ENCODE measurements around the gene MAP1LC3B2.
A peak's percentile ranks its signal among the peaks of the same experiment; 100 is the strongest.

The MAP1LC3B2 gene

DNA sequence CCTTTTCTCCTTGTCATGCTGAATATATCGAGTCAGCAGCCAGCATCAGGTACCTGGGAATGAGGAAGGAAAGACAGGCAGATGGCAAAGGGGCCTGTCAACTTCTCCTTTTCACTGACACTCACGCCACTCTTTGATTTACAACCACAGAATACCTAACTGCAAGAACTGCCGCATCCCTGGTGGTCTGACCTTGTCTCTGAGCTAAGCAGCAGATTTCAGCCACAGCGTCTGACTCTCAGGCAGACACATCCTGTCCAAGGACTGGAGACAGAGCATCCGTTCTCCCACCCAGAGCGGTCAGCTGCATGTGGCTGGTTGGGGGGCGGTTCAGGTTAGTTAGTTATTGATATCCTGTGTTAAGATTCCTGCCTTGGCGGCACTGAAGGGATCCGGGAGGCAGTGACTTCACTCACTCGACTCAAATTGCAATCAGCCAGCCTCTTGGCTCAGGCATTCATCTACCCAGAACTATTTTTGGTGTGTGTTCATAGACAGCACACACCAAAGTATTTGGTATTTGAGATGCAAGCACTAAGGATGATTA lies 11.2 kb upstream of the MAP1LC3B2 start:
- TF ChIP-seq, protein P1, sequence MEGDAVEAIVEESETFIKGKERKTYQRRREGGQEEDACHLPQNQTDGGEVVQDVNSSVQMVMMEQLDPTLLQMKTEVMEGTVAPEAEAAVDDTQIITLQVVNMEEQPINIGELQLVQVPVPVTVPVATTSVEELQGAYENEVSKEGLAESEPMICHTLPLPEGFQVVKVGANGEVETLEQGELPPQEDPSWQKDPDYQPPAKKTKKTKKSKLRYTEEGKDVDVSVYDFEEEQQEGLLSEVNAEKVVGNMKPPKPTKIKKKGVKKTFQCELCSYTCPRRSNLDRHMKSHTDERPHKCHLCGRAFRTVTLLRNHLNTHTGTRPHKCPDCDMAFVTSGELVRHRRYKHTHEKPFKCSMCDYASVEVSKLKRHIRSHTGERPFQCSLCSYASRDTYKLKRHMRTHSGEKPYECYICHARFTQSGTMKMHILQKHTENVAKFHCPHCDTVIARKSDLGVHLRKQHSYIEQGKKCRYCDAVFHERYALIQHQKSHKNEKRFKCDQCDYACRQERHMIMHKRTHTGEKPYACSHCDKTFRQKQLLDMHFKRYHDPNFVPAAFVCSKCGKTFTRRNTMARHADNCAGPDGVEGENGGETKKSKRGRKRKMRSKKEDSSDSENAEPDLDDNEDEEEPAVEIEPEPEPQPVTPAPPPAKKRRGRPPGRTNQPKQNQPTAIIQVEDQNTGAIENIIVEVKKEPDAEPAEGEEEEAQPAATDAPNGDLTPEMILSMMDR (IDR thresholded peaks at IDR 0.05; ENCODE audit: low read depth, low read length): no peak
- peak; percentile 64 for DNase-seq (ENCODE audit: low read depth, low spot score)
- no peak overlapping the region for H3K4me3 ChIP-seq (ENCODE audit: low read depth, low read length)
- in situ Hi-C loops (cut with HindIII; ENCODE audit: low sequenced_read_pairs): no loop called here

DNA sequence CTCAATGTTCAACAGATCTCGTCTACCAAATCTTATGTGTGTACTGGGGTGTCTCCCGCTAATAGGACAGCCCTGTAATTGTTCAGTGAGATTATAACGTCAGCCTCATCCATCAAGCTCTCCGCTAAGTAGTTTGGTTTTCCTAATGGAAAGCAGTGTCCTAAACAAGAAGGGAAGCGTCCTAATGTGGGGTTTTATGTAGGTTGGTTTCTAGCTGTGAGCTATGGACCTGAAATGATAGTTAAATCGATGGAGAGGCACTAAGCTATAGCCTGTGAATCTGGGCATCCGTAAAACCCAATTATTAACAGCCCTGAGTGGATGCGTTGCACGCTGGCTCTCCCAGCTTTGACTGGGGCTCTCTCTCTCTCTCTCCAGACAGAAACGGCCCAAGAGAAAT lies 9.2 kb upstream of the MAP1LC3B2 start:
- H3K4me3 ChIP-seq (ENCODE audit: low read depth, low read length): no peak overlapping the region
- TF ChIP-seq, protein P1 (IDR thresholded peaks at IDR 0.05; ENCODE audit: low read depth, low read length): no peak
- no peak for DNase-seq (ENCODE audit: low read depth, low spot score)
- in situ Hi-C loops (cut with HindIII; ENCODE audit: low sequenced_read_pairs): no loop called here

DNA sequence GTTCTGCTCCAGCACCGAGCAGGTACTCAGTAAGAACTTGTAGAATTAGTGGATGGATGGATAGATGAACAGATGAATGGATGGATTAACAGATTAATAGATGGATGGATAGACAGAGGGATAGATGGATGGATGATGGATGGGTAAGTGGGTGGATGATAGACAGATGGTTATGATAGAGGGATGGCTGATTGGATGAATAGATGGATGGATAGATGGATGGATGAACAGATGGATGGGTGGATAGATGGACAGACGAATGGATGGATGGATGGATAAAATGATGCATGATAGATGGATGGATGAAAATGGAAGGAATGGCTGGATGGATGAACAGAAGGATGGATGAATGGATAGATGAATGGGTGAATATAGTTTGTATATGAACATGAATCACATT lies 8.0 kb upstream of the MAP1LC3B2 start:
- in situ Hi-C loops (cut with HindIII; ENCODE audit: low sequenced_read_pairs): no loop called here
- TF ChIP-seq, protein P1 (IDR thresholded peaks at IDR 0.05; ENCODE audit: low read depth, low read length): no peak
- no peak for DNase-seq (ENCODE audit: low read depth, low spot score)
- H3K4me3 ChIP-seq (ENCODE audit: low read depth, low read length): no peak overlapping the region

DNA sequence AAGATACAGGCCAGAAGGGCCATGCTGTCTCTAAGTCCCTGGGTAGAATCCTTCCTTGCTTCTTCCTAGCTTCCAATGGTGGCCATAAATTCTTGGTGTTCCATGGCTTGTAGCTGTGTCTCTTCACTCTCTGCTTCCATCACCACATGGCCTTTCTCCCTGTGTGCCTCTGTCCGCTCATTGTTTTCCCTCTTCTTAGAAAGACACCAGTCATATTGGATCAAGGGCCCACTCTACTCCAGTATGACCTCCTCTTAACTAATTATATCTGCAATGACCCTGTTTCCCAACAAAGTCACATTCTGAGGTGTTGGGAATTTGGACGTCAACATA lies 7.6 kb upstream of the MAP1LC3B2 start:
- in situ Hi-C loops (cut with HindIII; ENCODE audit: low sequenced_read_pairs): no loop called here
- no peak overlapping the region for H3K4me3 ChIP-seq (ENCODE audit: low read depth, low read length)
- TF ChIP-seq, protein P1 (IDR thresholded peaks at IDR 0.05; ENCODE audit: low read depth, low read length): no peak
- DNase-seq (ENCODE audit: low read depth, low spot score): no peak

DNA sequence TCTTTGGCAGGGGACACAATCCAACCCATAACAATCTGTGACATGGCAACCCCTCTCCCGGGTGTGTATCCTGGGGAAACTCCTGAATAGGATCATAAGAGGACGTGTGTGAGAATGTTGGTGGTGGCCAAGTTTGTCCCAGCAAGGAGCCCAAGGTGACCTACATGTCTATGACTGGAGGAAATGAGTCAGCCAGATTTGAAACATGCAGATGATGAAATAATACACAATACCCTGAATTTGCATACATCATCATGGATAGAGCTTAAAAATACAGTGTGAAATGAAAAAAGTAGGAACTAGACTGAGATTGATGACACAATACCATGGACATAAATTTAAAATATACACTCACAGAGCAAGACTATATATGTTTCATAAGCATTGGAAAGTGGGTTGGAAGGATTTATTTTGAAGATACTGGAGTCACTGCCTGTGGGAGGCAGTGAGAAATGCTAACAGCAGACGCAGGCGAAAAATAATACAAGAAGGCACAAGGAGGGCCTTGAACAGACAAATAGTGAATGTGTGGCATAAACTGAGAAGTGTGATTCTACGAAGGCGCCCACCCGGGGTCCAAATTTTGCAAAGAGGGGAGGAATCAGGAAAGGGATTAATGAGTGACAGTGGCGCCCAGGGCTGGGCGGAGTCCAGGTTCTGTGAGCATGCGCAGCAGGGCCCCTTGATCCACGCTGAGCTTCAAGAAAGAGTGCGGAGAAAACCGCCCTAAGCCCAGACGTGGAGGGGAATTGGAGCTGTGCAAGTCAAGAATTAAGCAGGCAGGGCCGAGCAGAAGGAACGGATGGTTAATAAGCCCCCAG lies 7.0 kb upstream of the MAP1LC3B2 start:
- peak; percentile 73 for DNase-seq (ENCODE audit: low read depth, low spot score)
- H3K4me3 ChIP-seq (ENCODE audit: low read depth, low read length): no peak overlapping the region
- in situ Hi-C loops (cut with HindIII; ENCODE audit: low sequenced_read_pairs): no loop called here

DNA sequence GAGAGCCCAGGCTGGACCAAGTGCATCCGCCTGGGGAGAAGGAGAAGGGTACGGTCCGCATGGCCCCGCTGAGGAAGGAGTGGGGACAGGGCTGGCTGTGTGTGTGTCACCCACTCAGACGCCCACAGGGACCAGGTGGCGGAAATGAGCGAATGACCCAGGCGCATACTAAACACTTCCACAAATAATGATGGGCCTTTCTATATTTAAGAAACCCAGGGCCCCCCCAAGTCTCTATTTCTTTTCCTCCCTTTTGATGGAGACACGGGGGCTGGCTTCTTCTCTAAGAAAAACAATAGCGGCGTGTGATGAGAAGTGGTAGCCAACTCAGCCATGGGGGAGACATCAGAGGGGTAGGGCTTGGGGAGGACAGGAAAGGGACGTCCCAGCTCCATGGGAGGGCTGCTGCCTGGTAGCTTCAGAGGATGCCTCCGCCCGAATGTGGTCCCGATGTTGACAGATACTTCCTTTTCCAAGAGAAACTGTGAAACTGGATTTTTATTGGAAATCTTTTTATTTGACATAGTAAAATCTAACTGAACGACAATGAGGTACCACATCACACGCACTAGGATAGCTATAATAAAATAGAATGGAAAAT lies 6.3 kb upstream of the MAP1LC3B2 start:
- TF ChIP-seq, protein P1 (IDR thresholded peaks at IDR 0.05; ENCODE audit: low read depth, low read length): no peak
- no peak for DNase-seq (ENCODE audit: low read depth, low spot score)
- no peak overlapping the region for H3K4me3 ChIP-seq (ENCODE audit: low read depth, low read length)
- in situ Hi-C loops (cut with HindIII; ENCODE audit: low sequenced_read_pairs): no loop called here

More for the DNA sequence above, 7.0 kb upstream of the MAP1LC3B2 start:
- TF ChIP-seq, protein P1 (IDR thresholded peaks at IDR 0.05; ENCODE audit: low read depth, low read length): no peak

All from astrocyte of the spinal cord (primary cell).